Adrenal gland (tissue), 5 donors: ENCODE results near the gene COL25A1.

Experiments used
- POLR2A ChIP-seq, 2 donors: fragments of 450-650 bp; IDR thresholded peaks; one replicate each; pipeline ENCODE4 v1.6.1; 2017; ENCODE audit warnings: antibody characterized with exemption in 2 of 2, mild to moderate bottlenecking in 2 of 2, moderate library complexity in 1 of 2
- TF ChIP-seq, protein P1 (sequence below), 6 experiments: fragments of 450-650 bp in 4 of 6; fragments of 200-600 bp in 2 of 6; sonication (generic) in 1 of 6; IDR thresholded peaks; 1 replicate in 5 of 6; 2 replicates in 1 of 6; pipeline versions ENCODE4 v1.5.1 to v1.8.0; 2016 to 2021; ENCODE audit warnings: antibody characterized with exemption in 6 of 6, mild to moderate bottlenecking in 2 of 6, moderate library complexity in 1 of 6
- donor health status: DM: no; HTN: no; CAD: no.

DNA sequence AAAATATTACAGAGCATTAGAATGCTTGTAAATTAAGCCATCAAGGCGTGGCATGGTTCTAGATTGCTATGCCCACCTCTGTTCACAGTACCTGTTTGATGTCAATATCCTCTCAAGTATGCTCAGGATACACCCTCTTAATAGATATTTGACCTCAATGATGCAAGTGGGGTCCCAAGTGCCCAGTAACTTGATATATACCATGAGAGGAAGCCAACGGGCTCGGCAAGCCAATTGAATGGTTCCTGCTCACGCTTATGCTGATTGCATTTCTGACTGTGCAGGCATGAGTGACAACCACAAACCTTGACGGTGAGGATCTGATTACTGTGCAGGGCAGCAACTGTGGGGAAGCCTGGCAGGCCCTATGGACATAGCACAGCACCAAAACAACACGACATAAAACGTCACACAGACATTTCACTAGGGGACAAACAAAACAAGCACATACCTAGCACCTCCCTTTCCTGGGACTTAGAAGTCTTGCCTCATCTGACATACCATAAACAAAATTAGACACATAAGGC lies 360.5 kb downstream of the COL25A1 start:
- TF ChIP-seq, protein P1, sequence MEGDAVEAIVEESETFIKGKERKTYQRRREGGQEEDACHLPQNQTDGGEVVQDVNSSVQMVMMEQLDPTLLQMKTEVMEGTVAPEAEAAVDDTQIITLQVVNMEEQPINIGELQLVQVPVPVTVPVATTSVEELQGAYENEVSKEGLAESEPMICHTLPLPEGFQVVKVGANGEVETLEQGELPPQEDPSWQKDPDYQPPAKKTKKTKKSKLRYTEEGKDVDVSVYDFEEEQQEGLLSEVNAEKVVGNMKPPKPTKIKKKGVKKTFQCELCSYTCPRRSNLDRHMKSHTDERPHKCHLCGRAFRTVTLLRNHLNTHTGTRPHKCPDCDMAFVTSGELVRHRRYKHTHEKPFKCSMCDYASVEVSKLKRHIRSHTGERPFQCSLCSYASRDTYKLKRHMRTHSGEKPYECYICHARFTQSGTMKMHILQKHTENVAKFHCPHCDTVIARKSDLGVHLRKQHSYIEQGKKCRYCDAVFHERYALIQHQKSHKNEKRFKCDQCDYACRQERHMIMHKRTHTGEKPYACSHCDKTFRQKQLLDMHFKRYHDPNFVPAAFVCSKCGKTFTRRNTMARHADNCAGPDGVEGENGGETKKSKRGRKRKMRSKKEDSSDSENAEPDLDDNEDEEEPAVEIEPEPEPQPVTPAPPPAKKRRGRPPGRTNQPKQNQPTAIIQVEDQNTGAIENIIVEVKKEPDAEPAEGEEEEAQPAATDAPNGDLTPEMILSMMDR (IDR thresholded peaks at IDR 0.05), result no peak
- no peak for TF ChIP-seq POLR2A (IDR thresholded peaks at IDR 0.05)
